HG03558 (cell line): Measurements from ENCODE around the gene FAHD2A.
A peak's percentile ranks its signal among the peaks of the same experiment; 100 is the strongest.
"Not testable (repeated sequence)": the region's sequence is repeated elsewhere in the genome, so short reads cannot be mapped to it uniquely, and the experiment has no call there.

Experiments used
- ATAC-seq: cut with Tn5 transposase; IDR thresholded peaks from one replicate; pipeline ENCODE4 v1.9.1; 2021; ENCODE audit warnings: moderate number of reproducible peaks; ENCODE audit not compliant: unreplicated experiment; ENCODE audit errors: extremely low read depth

The FAHD2A gene

GRCh38 chr2:95402370-95403203, at the start of gene FAHD2A:
Gene FAHD2A (plus strand): TSS chr2:95402708. CDS start chr2:95405559, 2,851 bp downstream.
- peak; percentile 83 for ATAC-seq

- no peak for ATAC-seq
Observed at GRCh38 chr2:95353055-95353575, 49.4 kb upstream of the FAHD2A start.

- no peak for ATAC-seq
Observed at GRCh38 chr2:95353613-95354468, 48.7 kb upstream of the FAHD2A start.

GRCh38 chr2:95354469-95354901, 48.0 kb upstream of the FAHD2A start:
- no peak for ATAC-seq

GRCh38 chr2:95354925-95355324, 47.6 kb upstream of the FAHD2A start:
- ATAC-seq = no peak

GRCh38 chr2:95355486-95355885, 47.0 kb upstream of the FAHD2A start:
- not testable (repeated sequence) for ATAC-seq

- ATAC-seq = no peak
Observed at GRCh38 chr2:95356821-95357700, 45.4 kb upstream of the FAHD2A start.

GRCh38 chr2:95357717-95358280, 44.7 kb upstream of the FAHD2A start:
- ATAC-seq = no peak

- no peak for ATAC-seq
Observed at GRCh38 chr2:95359031-95359430, 43.5 kb upstream of the FAHD2A start.

- no peak for ATAC-seq
Observed at GRCh38 chr2:95359501-95359930, 43.0 kb upstream of the FAHD2A start.

- ATAC-seq = no peak
Observed at GRCh38 chr2:95361216-95361980, 41.1 kb upstream of the FAHD2A start.

- ATAC-seq = no peak
Observed at GRCh38 chr2:95362486-95362885, 40.0 kb upstream of the FAHD2A start.

- ATAC-seq = no peak
Observed at GRCh38 chr2:95366514-95366913, 36.0 kb upstream of the FAHD2A start.

- ATAC-seq = no peak
Observed at GRCh38 chr2:95372216-95372829, 30.2 kb upstream of the FAHD2A start.

GRCh38 chr2:95372845-95373244, 29.7 kb upstream of the FAHD2A start:
- no peak for ATAC-seq

GRCh38 chr2:95374029-95374428, 28.5 kb upstream of the FAHD2A start:
- ATAC-seq = no peak

- ATAC-seq = no peak
Observed at GRCh38 chr2:95374451-95374920, 28.0 kb upstream of the FAHD2A start.

GRCh38 chr2:95374921-95375471, 27.5 kb upstream of the FAHD2A start:
- ATAC-seq = no peak
